Nasal cavity respiratory epithelium epithelial cell of viscerocranial mucosa (primary cell): Measurements from ENCODE around the gene ARSD. TPM values are rescaled to one million over a fixed set of nuclear protein-coding genes. Genes with fewer than 3 reads are reported as not detected.

Experiments
- total RNA-seq: library from RNA; depleted of rRNA; stranded (reverse); fragments of >200 nt; gene quantifications from 2 replicates; pipeline ENCODE4 v1.2.3, GENCODE V29; 2014

ARSD gene
- total RNA-seq: 12.0 and 57.2 TPM in 2 replicates

GRCh38 chrX:2928583-2929434, at the start of gene ARSD:
ARSD (minus strand) TSS chrX:2929339; CDS start chrX:2929275, 64 bp downstream.

Other genes starting within 250 kb of the ARSD start
- gene CD99, start 238.0 kb downstream of the ARSD start, total RNA-seq: 48.2 and 58.6 TPM in 2 replicates
- 0.43 and 6.5 TPM in 2 replicates for gene XG, start 177.3 kb downstream of the ARSD start, total RNA-seq
- gene GYG2, start 100.4 kb downstream of the ARSD start, total RNA-seq: 0.36 TPM in 1 of 2 replicates, not detected in the other
- not detected in 2 replicates for gene ARSH, start 77.2 kb upstream of the ARSD start, total RNA-seq
- 0.14 TPM in 1 of 2 replicates, not detected in the other for gene ARSF, start 112.1 kb upstream of the ARSD start, total RNA-seq